Neutrophil (primary cell): ENCODE measurements around the gene RAF1.

Experiments
- H3K27ac ChIP-seq: fragments of 200-600 bp; sonication (generic); 2 replicates; pipeline ENCODE4 v1.5.1; 2016; ENCODE audit warnings: mild to moderate bottlenecking, moderate library complexity
- H3K27me3 ChIP-seq: fragments of 200-600 bp; sonication (generic); 2 replicates; pipeline ENCODE4 v1.6.0; 2016; ENCODE audit warnings: mild to moderate bottlenecking
- H3K36me3 ChIP-seq: fragments of 200-600 bp; sonication (generic); 2 replicates; pipeline ENCODE4 v1.5.1; 2017
- H3K4me1 ChIP-seq, 2 experiments: fragments of 200-600 bp in 1 of 2; sonication (generic) in 1 of 2; 1 replicate in 1 of 2; 2 replicates in 1 of 2; pipeline versions ENCODE4 v1.5.1 to v1.6.1; 2013 to 2016; ENCODE audit warnings: low read depth in 1 of 2, low read length in 1 of 2, mild to moderate bottlenecking in 1 of 2, moderate library complexity in 1 of 2; ENCODE audit not compliant: control insufficient read depth in 1 of 2, insufficient read depth in 1 of 2
- H3K4me3 ChIP-seq, 2 experiments: fragments of 200-600 bp in 1 of 2; sonication (generic) in 1 of 2; 1 replicate in 1 of 2; 2 replicates in 1 of 2; pipeline ENCODE4 v1.5.1; 2013 to 2016; ENCODE audit warnings: low read depth in 1 of 2, low read length in 1 of 2, mild to moderate bottlenecking in 1 of 2, moderate library complexity in 1 of 2
- H3K9me3 ChIP-seq: fragments of 200-600 bp; sonication (generic); 2 replicates; pipeline ENCODE4 v1.5.1; 2016
- TF ChIP-seq, protein P1 (sequence below): fragments of 200-600 bp; sonication (generic); IDR thresholded peaks from 2 replicates; pipeline ENCODE4 v1.5.1; 2016; ENCODE audit warnings: antibody characterized with exemption

Gene RAF1

DNA sequence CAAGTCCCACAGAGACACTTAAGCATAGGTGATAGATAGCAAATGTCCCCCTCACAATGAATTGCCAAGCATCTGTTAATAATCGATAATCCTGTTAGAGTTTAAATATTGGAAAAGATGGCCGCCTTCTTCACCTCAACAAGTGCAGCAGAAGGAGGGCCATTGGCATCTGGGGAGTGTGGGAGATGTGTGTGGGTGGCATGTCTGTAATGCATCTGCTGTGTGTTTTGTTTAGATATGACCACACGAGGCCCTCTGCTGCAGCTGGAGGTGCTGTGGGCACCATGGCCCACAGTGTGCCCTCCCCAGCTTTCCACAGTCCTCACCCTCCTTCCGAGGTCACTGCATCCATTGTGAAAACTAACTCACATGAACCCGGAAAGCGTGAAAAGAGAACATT lies 94.1 kb downstream of the RAF1 start:
- H3K27me3 ChIP-seq: no peaks in the 10 kb centered on the region
- H3K4me3 ChIP-seq: no peak overlapping the region
- TF ChIP-seq, protein P1, sequence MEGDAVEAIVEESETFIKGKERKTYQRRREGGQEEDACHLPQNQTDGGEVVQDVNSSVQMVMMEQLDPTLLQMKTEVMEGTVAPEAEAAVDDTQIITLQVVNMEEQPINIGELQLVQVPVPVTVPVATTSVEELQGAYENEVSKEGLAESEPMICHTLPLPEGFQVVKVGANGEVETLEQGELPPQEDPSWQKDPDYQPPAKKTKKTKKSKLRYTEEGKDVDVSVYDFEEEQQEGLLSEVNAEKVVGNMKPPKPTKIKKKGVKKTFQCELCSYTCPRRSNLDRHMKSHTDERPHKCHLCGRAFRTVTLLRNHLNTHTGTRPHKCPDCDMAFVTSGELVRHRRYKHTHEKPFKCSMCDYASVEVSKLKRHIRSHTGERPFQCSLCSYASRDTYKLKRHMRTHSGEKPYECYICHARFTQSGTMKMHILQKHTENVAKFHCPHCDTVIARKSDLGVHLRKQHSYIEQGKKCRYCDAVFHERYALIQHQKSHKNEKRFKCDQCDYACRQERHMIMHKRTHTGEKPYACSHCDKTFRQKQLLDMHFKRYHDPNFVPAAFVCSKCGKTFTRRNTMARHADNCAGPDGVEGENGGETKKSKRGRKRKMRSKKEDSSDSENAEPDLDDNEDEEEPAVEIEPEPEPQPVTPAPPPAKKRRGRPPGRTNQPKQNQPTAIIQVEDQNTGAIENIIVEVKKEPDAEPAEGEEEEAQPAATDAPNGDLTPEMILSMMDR: no peak
- peaks cover 62% of the 10 kb centered on the region for H3K36me3 ChIP-seq
- no peaks in the 10 kb centered on the region for H3K9me3 ChIP-seq
- no peaks in the 10 kb centered on the region for H3K4me1 ChIP-seq
- H3K27ac ChIP-seq: no peak overlapping the region

DNA sequence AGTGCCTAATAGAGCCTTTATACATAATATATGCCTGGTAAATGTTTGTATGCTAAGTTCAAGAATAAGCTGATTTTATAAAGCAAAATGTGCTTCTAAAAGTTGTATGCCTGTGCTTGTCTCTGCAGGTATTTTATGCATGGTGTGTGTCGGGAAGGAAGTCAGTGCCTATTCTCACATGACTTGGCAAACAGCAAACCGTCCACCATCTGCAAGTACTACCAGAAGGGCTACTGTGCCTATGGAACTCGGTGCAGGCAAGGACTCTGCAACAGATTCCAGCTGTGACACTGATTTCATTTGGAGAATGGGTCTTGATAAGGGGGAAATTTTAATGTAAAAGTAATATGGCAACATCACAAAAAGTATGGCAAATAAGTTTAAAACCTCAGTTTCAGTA lies 95.2 kb downstream of the RAF1 start:
- peaks cover 51% of the 10 kb centered on the region for H3K36me3 ChIP-seq
- H3K9me3 ChIP-seq: no peaks in the 10 kb centered on the region
- TF ChIP-seq, protein P1: no peak
- no peaks in the 10 kb centered on the region for H3K27me3 ChIP-seq
- no peak overlapping the region for H3K4me3 ChIP-seq
- H3K4me1 ChIP-seq: peaks cover 0 to 3% of the 10 kb centered on the region in 2 experiments
- no peak overlapping the region for H3K27ac ChIP-seq

DNA sequence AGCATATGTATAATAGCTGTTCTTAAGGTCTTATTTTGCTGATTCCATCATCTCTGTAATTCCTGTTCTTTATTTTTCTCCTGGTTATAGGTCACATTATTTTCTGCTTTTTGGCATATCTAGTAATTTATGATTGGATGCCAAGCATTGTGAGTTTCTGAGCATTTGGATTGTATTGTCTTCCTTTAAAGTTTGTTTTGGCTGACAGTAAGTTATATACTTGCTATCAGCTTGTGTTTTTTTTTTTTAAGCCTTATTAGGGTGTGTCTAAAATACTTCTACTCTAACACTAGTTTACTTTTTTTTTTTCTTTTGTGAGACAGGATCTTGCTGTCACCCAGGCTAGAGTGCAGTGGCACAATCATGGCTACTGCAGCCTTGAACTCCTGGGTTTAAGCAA lies 96.9 kb downstream of the RAF1 start:
- Histone ChIP-seq H3K36me3 (peaks cover 33% of the 10 kb centered on the region), H3K27me3 (no peaks in the 10 kb centered on the region), H3K27ac (no peak overlapping the region), H3K4me1 (peaks cover 0 to 3% of the 10 kb centered on the region in 2 experiments), H3K9me3 (no peaks in the 10 kb centered on the region), H3K4me3 (no peak overlapping the region)
- TF ChIP-seq, protein P1: no peak

DNA sequence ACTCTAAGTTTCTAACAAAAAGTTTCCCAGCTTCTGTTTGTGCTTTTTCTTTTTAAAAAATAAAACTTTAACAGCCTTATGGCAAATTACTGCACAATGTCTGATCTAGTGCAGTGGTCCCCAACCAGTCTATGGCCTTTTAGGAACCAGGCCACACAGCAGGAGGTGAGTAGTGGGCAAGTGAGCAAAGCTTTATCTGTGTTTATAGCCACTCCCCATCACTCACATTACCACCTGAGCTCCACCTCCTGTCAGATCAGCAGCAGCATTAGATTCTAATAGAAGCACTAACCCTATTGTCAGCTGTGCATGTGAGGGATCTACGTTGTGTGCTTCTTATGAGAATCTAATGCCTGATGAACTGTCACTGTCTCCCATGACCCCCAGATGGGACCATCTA lies 101.5 kb downstream of the RAF1 start:
- Histone ChIP-seq H3K27ac (no peak overlapping the region), H3K36me3 (no peaks in the 10 kb centered on the region), H3K9me3 (no peaks in the 10 kb centered on the region), H3K27me3 (no peaks in the 10 kb centered on the region), H3K4me3 (no peak overlapping the region), H3K4me1 (peaks cover 32 to 35% of the 10 kb centered on the region in 2 experiments)
- TF ChIP-seq, protein P1: no peak

DNA sequence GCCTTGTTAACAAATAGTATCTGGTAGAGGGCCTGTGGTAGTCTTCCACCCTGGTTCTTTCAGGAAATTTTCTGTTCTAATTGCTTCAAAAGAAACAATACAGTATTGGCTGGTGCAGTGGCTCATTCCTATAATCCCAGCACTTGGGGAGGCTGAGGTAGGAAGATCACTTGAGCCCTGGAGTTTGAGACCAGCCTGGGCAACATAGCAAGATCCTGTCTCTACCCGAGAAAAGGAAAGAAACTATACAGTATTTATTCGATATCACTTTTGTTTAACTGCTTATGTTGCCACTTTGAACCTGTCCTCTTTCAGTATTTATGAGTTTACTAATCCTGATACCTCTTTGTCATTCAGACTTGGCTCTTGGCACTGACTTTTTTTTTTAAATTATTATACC lies 102.5 kb downstream of the RAF1 start:
- Histone ChIP-seq H3K9me3 (no peaks in the 10 kb centered on the region), H3K27me3 (no peaks in the 10 kb centered on the region), H3K4me3 (no peak overlapping the region), H3K36me3 (no peaks in the 10 kb centered on the region), H3K27ac (no peak overlapping the region), H3K4me1 (peaks cover 37 to 41% of the 10 kb centered on the region in 2 experiments)
- TF ChIP-seq, protein P1: no peak
